ENCODE measurements around the gene KCNQ1. TPM values are rescaled to one million over a fixed set of nuclear protein-coding genes. Genes with fewer than 3 reads are reported as not detected.

Gene KCNQ1
- polyA plus RNA-seq (2013), result 1.0 TPM

- Histone ChIP-seq H3K9me3 (ENCODE audit: control extremely low read depth in 1 of 5, control insufficient read depth in 4 of 5, insufficient read depth in 2 of 5, low read depth in 1 of 5, low read length in 4 of 5) (peaks cover 0 to 5% (median 0%) of the 10 kb centered on the region in 5 experiments), H3K27ac (ENCODE audit: insufficient read depth in 1 of 2, low read depth in 1 of 2, low read length in 2 of 2, poor library complexity in 1 of 2, severe bottlenecking in 2 of 2) (no peak within 1 kb of the TSS), H3K36me3 (ENCODE audit: control insufficient read depth in 4 of 4, insufficient read depth in 4 of 4, low read length in 3 of 4) (no peaks in the 10 kb centered on the region), H3K27me3 (replicated peaks in 2 of 5; ENCODE audit: control insufficient read depth in 4 of 5, insufficient read depth in 5 of 5, low read length in 4 of 5) (peaks cover 0 to 34% (median 6%) of the 10 kb centered on the region in 5 experiments), H3K4me3 (ENCODE audit: control insufficient read depth in 1 of 7, extremely low read depth in 1 of 7, insufficient read depth in 4 of 7, low read depth in 2 of 7, low read length in 6 of 7) (peak within 1 kb of the TSS in 6 of 7 experiments; percentile 5 to 63 (median 44)), H3K4me1 (ENCODE audit: control extremely low read depth in 1 of 4, control insufficient read depth in 4 of 4, insufficient read depth in 4 of 4, low read length in 3 of 4) (peaks cover 0 to 46% (median 39%) of the 10 kb centered on the region in 4 experiments)
- POLR2A ChIA-PET, result no interaction called here
- under 1% methylated on average over 69 of the region's 116 CpGs for WGBS (ENCODE audit: insufficient coverage)
- DNase-seq, result peak; percentile 29 to 61 (median 47)
- CTCF ChIA-PET, result interaction anchor here (1.0 kb wide), 1 partner anchor 24 kb away, joined by 5 read pairs; no protein-coding TSS in a partner anchor
Measured at GRCh38 chr11:2444821-2445745, at the start of gene KCNQ1. Gene KCNQ1, plus strand, starts transcription at chr11:2445008. Its CDS starts 91 bp downstream, at chr11:2445099.

DNA sequence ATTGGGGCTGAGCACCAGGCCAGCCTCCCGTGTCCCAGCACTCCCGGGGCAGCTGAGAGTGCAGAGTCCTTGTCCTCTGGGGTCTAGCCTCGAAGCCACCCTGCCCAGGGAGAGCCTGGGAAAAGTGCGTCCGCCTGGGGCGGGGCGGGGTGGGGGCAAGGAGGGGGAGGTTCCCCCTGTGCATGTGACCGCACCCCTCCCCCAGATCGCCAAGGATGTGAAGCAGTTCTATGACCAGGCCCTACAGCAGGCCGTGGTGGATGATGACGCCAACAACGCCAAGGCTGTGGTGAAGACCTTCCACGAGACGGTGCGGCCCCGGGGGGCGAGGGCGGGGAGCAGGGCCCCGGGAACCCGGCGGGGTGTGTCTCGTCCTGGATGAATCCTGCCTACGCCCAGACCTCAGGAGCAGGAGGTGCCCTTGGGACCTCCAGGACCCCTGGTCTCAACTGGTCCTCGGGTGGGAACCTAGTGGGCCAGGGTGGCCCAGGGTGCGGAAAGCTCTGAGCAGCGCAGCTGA lies 49.5 kb upstream of the KCNQ1 start:
- POLR2A ChIA-PET, result interaction anchor here (0.5 to 1.1 kb wide), 2 partner anchors 25 to 103 kb away, joined by 3 to 4 read pairs; no protein-coding TSS in a partner anchor
- H3K36me3 ChIP-seq (ENCODE audit: control insufficient read depth in 4 of 4, insufficient read depth in 4 of 4, low read length in 3 of 4), result peaks cover 2 to 65% (median 49%) of the 10 kb centered on the region in 4 experiments

DNA sequence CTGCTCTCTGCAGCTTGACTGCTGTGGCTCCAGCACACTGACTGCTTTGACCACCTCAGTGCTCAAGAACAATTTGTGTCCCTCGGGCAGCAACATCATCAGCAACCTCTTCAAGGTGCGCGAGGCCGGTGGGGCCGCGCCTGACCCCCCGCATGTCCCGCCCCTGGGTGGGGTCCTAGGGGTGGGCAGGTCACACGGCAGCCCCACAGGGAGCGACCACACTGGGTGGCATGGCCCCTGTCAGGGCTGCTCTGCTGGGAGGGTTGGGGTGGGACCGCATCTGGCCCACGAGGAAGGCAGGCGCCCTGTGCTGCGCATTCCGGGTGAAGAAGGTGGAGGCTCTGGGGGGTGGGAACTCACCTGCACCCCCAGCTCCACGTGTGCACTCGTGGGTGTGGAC lies 49.0 kb upstream of the KCNQ1 start:
- Histone ChIP-seq H3K9me3 (ENCODE audit: control extremely low read depth in 1 of 5, control insufficient read depth in 4 of 5, insufficient read depth in 2 of 5, low read depth in 1 of 5, low read length in 4 of 5) (no peaks in the 10 kb centered on the region), H3K36me3 (ENCODE audit: control insufficient read depth in 4 of 4, insufficient read depth in 4 of 4, low read length in 3 of 4) (peaks cover 2 to 60% (median 45%) of the 10 kb centered on the region in 4 experiments), H3K4me1 (ENCODE audit: control extremely low read depth in 1 of 4, control insufficient read depth in 4 of 4, insufficient read depth in 4 of 4, low read length in 3 of 4) (peaks cover 0 to 17% (median 14%) of the 10 kb centered on the region in 4 experiments), H3K27me3 (replicated peaks in 2 of 5; ENCODE audit: control insufficient read depth in 4 of 5, insufficient read depth in 5 of 5, low read length in 4 of 5) (no peaks in the 10 kb centered on the region), H3K27ac (ENCODE audit: insufficient read depth in 1 of 2, low read depth in 1 of 2, low read length in 2 of 2, poor library complexity in 1 of 2, severe bottlenecking in 2 of 2) (no peak overlapping the region), H3K4me3 (ENCODE audit: control insufficient read depth in 1 of 7, extremely low read depth in 1 of 7, insufficient read depth in 4 of 7, low read depth in 2 of 7, low read length in 6 of 7) (no peak overlapping the region)
- 96% methylated on average over 16 of the region's 17 CpGs for WGBS (ENCODE audit: insufficient coverage)
- DNase-seq, result no peak
- POLR2A ChIA-PET, result interaction anchor here (1.1 kb wide), 1 partner anchor 24 kb away, joined by 3 read pairs; no protein-coding TSS in a partner anchor
- CTCF ChIA-PET, result interaction anchor here (1.2 to 8.9 kb wide), 2 partner anchors 25 to 92 kb away, joined by 3 to 90 read pairs; partner anchors contain the start of genes C11orf21 and TSPAN32

More for the DNA sequence above, 49.5 kb upstream of the KCNQ1 start:
- 95% methylated on average over 26 of the region's 26 CpGs for WGBS (ENCODE audit: insufficient coverage)
- no peak for DNase-seq
- peaks cover 0 to 17% (median 14%) of the 10 kb centered on the region in 4 experiments for H3K4me1 ChIP-seq (ENCODE audit: control extremely low read depth in 1 of 4, control insufficient read depth in 4 of 4, insufficient read depth in 4 of 4, low read length in 3 of 4)
- H3K4me3 ChIP-seq (ENCODE audit: control insufficient read depth in 1 of 7, extremely low read depth in 1 of 7, insufficient read depth in 4 of 7, low read depth in 2 of 7, low read length in 6 of 7), result no peak overlapping the region
- no peak overlapping the region for H3K27ac ChIP-seq (ENCODE audit: insufficient read depth in 1 of 2, low read depth in 1 of 2, low read length in 2 of 2, poor library complexity in 1 of 2, severe bottlenecking in 2 of 2)
- CTCF ChIA-PET, result interaction anchor here (8.9 kb wide), 1 partner anchor 91 kb away, joined by 90 read pairs; the partner anchor contains the start of genes C11orf21 and TSPAN32
- H3K9me3 ChIP-seq (ENCODE audit: control extremely low read depth in 1 of 5, control insufficient read depth in 4 of 5, insufficient read depth in 2 of 5, low read depth in 1 of 5, low read length in 4 of 5), result no peaks in the 10 kb centered on the region
- no peaks in the 10 kb centered on the region for H3K27me3 ChIP-seq (replicated peaks in 2 of 5; ENCODE audit: control insufficient read depth in 4 of 5, insufficient read depth in 5 of 5, low read length in 4 of 5)

GRCh38 chr11:2396471-2396870 lies 48.3 kb upstream of the KCNQ1 start:
- H3K4me1 ChIP-seq (ENCODE audit: control extremely low read depth in 1 of 4, control insufficient read depth in 4 of 4, insufficient read depth in 4 of 4, low read length in 3 of 4), result peaks cover 0 to 22% (median 18%) of the 10 kb centered on the region in 4 experiments
- POLR2A ChIA-PET, result interaction anchor here (1.1 kb wide), 1 partner anchor 24 kb away, joined by 3 read pairs; no protein-coding TSS in a partner anchor
- no peaks in the 10 kb centered on the region for H3K9me3 ChIP-seq (ENCODE audit: control extremely low read depth in 1 of 5, control insufficient read depth in 4 of 5, insufficient read depth in 2 of 5, low read depth in 1 of 5, low read length in 4 of 5)
- peaks cover 2 to 55% (median 41%) of the 10 kb centered on the region in 4 experiments for H3K36me3 ChIP-seq (ENCODE audit: control insufficient read depth in 4 of 4, insufficient read depth in 4 of 4, low read length in 3 of 4)
- DNase-seq, result no peak
- H3K27ac ChIP-seq (ENCODE audit: insufficient read depth in 1 of 2, low read depth in 1 of 2, low read length in 2 of 2, poor library complexity in 1 of 2, severe bottlenecking in 2 of 2), result no peak overlapping the region
- H3K4me3 ChIP-seq (ENCODE audit: control insufficient read depth in 1 of 7, extremely low read depth in 1 of 7, insufficient read depth in 4 of 7, low read depth in 2 of 7, low read length in 6 of 7), result no peak overlapping the region
- CTCF ChIA-PET, result interaction anchor here (1.2 to 8.9 kb wide), 2 partner anchors 24 to 92 kb away, joined by 3 to 90 read pairs; partner anchors contain the start of genes C11orf21 and TSPAN32
- H3K27me3 ChIP-seq (replicated peaks in 2 of 5; ENCODE audit: control insufficient read depth in 4 of 5, insufficient read depth in 5 of 5, low read length in 4 of 5), result no peaks in the 10 kb centered on the region
- 96% methylated on average over 25 of the region's 26 CpGs for WGBS (ENCODE audit: insufficient coverage)

DNA sequence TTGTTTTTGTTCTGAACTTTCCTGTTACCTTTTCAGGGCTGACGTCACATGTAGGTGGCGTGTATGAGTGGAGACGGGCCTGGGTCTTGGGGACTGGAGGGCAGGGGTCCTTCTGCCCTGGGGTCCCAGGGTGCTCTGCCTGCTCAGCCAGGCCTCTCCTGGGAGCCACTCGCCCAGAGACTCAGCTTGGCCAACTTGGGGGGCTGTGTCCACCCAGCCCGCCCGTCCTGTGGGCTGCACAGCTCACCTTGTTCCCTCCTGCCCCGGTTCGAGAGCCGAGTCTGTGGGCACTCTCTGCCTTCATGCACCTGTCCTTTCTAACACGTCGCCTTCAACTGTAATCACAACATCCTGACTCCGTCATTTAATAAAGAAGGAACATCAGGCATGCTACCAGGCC lies 47.8 kb upstream of the KCNQ1 start:
- H3K9me3 ChIP-seq (ENCODE audit: control extremely low read depth in 1 of 5, control insufficient read depth in 4 of 5, insufficient read depth in 2 of 5, low read depth in 1 of 5, low read length in 4 of 5), result no peaks in the 10 kb centered on the region
- peaks cover 0 to 50% (median 38%) of the 10 kb centered on the region in 4 experiments for H3K36me3 ChIP-seq (ENCODE audit: control insufficient read depth in 4 of 4, insufficient read depth in 4 of 4, low read length in 3 of 4)
- CTCF ChIA-PET, result interaction anchor here (8.9 kb wide), 1 partner anchor 93 kb away, joined by 90 read pairs; the partner anchor contains the start of genes C11orf21 and TSPAN32

GRCh38 chr11:2398664-2399355 lies 46.0 kb upstream of the KCNQ1 start:
- Histone ChIP-seq H3K9me3 (ENCODE audit: control extremely low read depth in 1 of 5, control insufficient read depth in 4 of 5, insufficient read depth in 2 of 5, low read depth in 1 of 5, low read length in 4 of 5) (no peaks in the 10 kb centered on the region), H3K27ac (ENCODE audit: insufficient read depth in 1 of 2, low read depth in 1 of 2, low read length in 2 of 2, poor library complexity in 1 of 2, severe bottlenecking in 2 of 2) (peak overlapping the region; percentile 93 to 97), H3K36me3 (ENCODE audit: control insufficient read depth in 4 of 4, insufficient read depth in 4 of 4, low read length in 3 of 4) (peaks cover 2 to 53% (median 38%) of the 10 kb centered on the region in 4 experiments), H3K4me1 (ENCODE audit: control extremely low read depth in 1 of 4, control insufficient read depth in 4 of 4, insufficient read depth in 4 of 4, low read length in 3 of 4) (peaks cover 0 to 26% (median 25%) of the 10 kb centered on the region in 4 experiments), H3K4me3 (ENCODE audit: control insufficient read depth in 1 of 7, extremely low read depth in 1 of 7, insufficient read depth in 4 of 7, low read depth in 2 of 7, low read length in 6 of 7) (peak overlapping the region in 4 of 7 experiments; percentile 79 to 84 (median 82)), H3K27me3 (replicated peaks in 2 of 5; ENCODE audit: control insufficient read depth in 4 of 5, insufficient read depth in 5 of 5, low read length in 4 of 5) (no peaks in the 10 kb centered on the region)
- POLR2A ChIA-PET, result interaction anchor here (0.6 to 3.1 kb wide), 2 partner anchors 11 to 469 kb away, joined by 3 to 10 read pairs; no protein-coding TSS in a partner anchor
- CTCF ChIA-PET, result interaction anchor here (8.9 to 9.9 kb wide), 2 partner anchors 22 to 95 kb away, joined by 73 to 90 read pairs; partner anchors contain the start of genes C11orf21 and TSPAN32
- WGBS (ENCODE audit: insufficient coverage), result 88% methylated on average over 5 of the region's 7 CpGs
- no peak for DNase-seq

More for the DNA sequence above, 47.8 kb upstream of the KCNQ1 start:
- H3K4me1 ChIP-seq (ENCODE audit: control extremely low read depth in 1 of 4, control insufficient read depth in 4 of 4, insufficient read depth in 4 of 4, low read length in 3 of 4), result peaks cover 0 to 27% (median 24%) of the 10 kb centered on the region in 4 experiments
- H3K27ac ChIP-seq (ENCODE audit: insufficient read depth in 1 of 2, low read depth in 1 of 2, low read length in 2 of 2, poor library complexity in 1 of 2, severe bottlenecking in 2 of 2), result no peak overlapping the region
- H3K4me3 ChIP-seq (ENCODE audit: control insufficient read depth in 1 of 7, extremely low read depth in 1 of 7, insufficient read depth in 4 of 7, low read depth in 2 of 7, low read length in 6 of 7), result no peak overlapping the region
- 98% methylated on average over 11 of the region's 12 CpGs for WGBS (ENCODE audit: insufficient coverage)
- DNase-seq, result no peak
- POLR2A ChIA-PET, result no interaction called here
- H3K27me3 ChIP-seq (replicated peaks in 2 of 5; ENCODE audit: control insufficient read depth in 4 of 5, insufficient read depth in 5 of 5, low read length in 4 of 5), result no peaks in the 10 kb centered on the region

Data from common myeloid progenitor, CD34-positive (primary cell).